Left ventricle myocardium inferior (tissue), 1 donor: ENCODE data around the gene PKP1. TPM values are rescaled to one million over a fixed set of nuclear protein-coding genes. Genes with fewer than 3 reads are reported as not detected.

ENCODE experiments used
- DNase-seq: peaks from one replicate; pipeline ENCODE4 v3.0.0-alpha.2; 2020
- H3K27ac ChIP-seq: fragments of 200-600 bp; replicated peaks from 2 replicates; pipeline ENCODE4 v1.8.0; 2021
- H3K27me3 ChIP-seq: fragments of 200-600 bp; 2 replicates; pipeline ENCODE4 v1.8.0; 2021; ENCODE audit warnings: low read depth
- H3K36me3 ChIP-seq: fragments of 200-600 bp; 2 replicates; pipeline ENCODE4 v1.8.0; 2021
- H3K4me1 ChIP-seq: fragments of 200-600 bp; 2 replicates; pipeline ENCODE4 v1.8.0; 2021
- H3K4me3 ChIP-seq: fragments of 200-600 bp; 2 replicates; pipeline ENCODE4 v1.8.0; 2021; ENCODE audit warnings: mild to moderate bottlenecking, moderate library complexity
- H3K9me3 ChIP-seq: fragments of 200-600 bp; replicated peaks from 2 replicates; pipeline ENCODE4 v1.8.0; 2021
- intact Hi-C: fragments of 100-400 bp; cut with micrococcal nuclease; formaldehyde crosslinking; loops from one replicate; pipeline ENCODE4 v1.11.0; 2022
- total RNA-seq: library from RNA; stranded (reverse); fragmentation: NEBNext Ultra II Directional; extraction: Animal tissue kit (Norgen Biotek cat#: 25700); gene quantifications from one replicate; pipeline ENCODE4 v1.2.1, GENCODE V29; 2021
- TF ChIP-seq, protein P1 (sequence below): fragments of 200-600 bp; IDR thresholded peaks from 2 replicates; pipeline ENCODE4 v1.8.0; 2021; ENCODE audit warnings: antibody characterized with exemption, mild to moderate bottlenecking, borderline replicate concordance
- donor health status: DM: no; HTN: yes; CAD: no; lungs with severe emphysema.

PKP1 gene
- total RNA-seq, 1 donor from 2014 or later = 0.38 TPM

DNA sequence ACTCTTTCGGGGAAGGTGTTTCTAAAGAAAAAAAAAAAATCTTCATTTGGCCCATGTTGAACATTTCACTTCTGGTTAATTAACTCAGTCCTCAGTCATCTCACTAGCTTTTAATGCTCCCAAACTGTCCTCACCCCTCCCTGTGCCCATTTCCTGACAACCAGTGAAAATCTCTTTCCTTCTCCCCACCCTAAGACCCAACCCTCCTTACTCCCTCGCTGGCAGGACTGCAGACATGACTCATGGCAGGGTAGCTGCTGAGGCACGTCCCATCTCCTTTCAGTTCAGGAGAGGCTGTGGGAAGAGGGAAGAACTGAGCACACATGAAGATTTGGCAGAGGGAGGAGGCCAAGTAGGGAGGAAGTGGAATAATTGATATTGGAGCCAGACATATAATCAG, 12.6 kb downstream of the PKP1 start:
- H3K27ac ChIP-seq = no peak overlapping the region
- H3K36me3 ChIP-seq = no peaks in the 10 kb centered on the region
- intact Hi-C loops = no loop called here
- H3K4me3 ChIP-seq = no peak overlapping the region
- H3K4me1 ChIP-seq = peaks cover 16% of the 10 kb centered on the region
- H3K27me3 ChIP-seq = peaks cover 31% of the 10 kb centered on the region
- H3K9me3 ChIP-seq = no peaks in the 10 kb centered on the region
- DNase-seq = no peak
- TF ChIP-seq, protein P1, sequence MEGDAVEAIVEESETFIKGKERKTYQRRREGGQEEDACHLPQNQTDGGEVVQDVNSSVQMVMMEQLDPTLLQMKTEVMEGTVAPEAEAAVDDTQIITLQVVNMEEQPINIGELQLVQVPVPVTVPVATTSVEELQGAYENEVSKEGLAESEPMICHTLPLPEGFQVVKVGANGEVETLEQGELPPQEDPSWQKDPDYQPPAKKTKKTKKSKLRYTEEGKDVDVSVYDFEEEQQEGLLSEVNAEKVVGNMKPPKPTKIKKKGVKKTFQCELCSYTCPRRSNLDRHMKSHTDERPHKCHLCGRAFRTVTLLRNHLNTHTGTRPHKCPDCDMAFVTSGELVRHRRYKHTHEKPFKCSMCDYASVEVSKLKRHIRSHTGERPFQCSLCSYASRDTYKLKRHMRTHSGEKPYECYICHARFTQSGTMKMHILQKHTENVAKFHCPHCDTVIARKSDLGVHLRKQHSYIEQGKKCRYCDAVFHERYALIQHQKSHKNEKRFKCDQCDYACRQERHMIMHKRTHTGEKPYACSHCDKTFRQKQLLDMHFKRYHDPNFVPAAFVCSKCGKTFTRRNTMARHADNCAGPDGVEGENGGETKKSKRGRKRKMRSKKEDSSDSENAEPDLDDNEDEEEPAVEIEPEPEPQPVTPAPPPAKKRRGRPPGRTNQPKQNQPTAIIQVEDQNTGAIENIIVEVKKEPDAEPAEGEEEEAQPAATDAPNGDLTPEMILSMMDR = no peak

DNA sequence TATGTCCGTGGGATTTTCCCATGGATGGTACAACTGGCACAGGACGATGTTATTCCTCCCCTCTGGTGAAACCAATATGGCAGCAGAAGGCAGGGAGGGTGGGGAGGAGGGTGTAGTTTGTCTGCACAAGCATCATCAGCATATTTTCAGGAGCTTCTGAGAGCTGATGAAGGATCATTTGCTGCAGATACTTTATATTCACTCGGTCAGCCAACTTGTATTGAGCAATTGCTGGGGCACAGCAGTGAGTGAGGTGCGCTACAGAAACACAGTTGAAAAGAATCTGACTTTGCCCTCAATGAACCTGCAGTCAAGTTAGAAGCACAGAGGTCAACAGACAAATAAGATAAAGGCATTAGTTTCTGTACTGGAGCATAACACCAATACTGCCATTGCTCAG, 13.0 kb downstream of the PKP1 start:
- H3K27ac ChIP-seq = no peak overlapping the region
- H3K4me3 ChIP-seq = no peak overlapping the region
- no peaks in the 10 kb centered on the region for H3K9me3 ChIP-seq
- peaks cover 26% of the 10 kb centered on the region for H3K27me3 ChIP-seq
- TF ChIP-seq, protein P1 = no peak
- DNase-seq = no peak
- peaks cover 16% of the 10 kb centered on the region for H3K4me1 ChIP-seq
- intact Hi-C loops = no loop called here
- H3K36me3 ChIP-seq = no peaks in the 10 kb centered on the region

DNA sequence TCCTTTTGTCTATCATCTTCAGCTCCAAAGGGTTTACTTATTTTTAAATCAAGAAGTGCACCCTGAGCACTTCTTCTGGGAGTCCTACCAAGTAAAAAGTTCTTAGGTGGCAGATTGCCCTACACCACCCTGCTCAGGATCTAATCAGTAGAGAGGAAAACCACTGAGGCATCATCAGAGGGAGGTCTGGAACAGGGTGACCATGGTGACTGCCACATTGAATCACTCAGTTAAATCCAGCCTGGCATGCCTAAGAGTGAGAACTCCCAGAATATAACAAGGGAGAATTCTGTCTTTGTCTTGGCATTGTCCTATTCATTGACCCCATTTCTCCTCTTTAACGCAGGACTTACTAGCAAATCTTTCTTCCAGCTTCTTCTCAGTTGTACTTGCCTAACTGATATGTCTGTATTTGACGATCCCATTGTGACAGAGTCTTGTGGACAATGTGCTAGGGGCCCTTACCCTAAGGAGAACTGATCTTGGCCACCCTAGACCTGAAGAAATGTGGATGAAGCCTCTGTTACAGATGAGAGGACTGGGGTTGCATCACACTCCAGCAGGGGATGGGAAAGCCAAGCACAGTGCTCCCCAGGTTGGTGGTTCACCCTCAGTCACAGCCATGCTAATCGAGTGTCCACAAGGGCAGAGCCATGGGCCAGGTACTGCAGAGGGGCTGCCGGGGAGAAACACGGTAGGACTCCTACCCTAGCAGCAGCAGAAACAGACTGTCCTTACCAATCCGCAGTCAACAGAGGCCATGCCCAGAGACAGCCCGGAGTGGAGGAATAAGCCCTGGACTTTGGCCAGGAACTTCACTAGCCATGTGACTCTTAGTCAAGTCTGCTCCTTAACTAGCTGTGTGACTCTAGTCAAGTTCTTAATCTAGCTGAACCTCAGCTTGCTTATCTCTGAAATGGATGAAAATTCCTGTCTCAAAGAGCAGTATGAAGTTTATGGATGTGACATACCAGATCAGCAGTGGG, 15.4 kb downstream of the PKP1 start:
- Histone ChIP-seq H3K9me3 (no peaks in the 10 kb centered on the region), H3K4me3 (no peak overlapping the region), H3K4me1 (peaks cover 16% of the 10 kb centered on the region), H3K27ac (no peak overlapping the region), H3K27me3 (peaks cover 3% of the 10 kb centered on the region), H3K36me3 (no peaks in the 10 kb centered on the region)
- DNase-seq = no peak
- intact Hi-C loops = no loop called here
- TF ChIP-seq, protein P1 = no peak

DNA sequence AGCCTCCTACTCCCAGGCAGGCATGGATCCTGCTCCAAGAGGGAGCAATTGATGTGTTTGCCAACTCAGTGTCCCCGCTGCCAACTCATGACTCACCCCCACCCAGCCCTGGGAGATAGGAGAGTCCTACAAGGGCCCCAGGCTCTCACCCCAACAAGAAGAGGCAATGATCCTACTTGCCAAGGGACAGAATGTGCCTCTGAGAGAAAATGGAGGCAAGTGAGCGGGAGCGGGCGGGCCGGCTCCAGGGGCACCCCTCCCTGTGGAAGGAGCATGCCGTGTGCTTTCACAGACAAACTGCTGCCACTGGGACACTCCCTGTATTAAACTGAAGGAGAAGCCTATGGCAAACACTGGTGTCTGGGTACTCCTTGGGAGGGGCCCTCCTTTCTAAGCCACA, 16.7 kb downstream of the PKP1 start:
- no peaks in the 10 kb centered on the region for H3K36me3 ChIP-seq
- peak; percentile 37 for DNase-seq
- intact Hi-C loops = no loop called here

DNA sequence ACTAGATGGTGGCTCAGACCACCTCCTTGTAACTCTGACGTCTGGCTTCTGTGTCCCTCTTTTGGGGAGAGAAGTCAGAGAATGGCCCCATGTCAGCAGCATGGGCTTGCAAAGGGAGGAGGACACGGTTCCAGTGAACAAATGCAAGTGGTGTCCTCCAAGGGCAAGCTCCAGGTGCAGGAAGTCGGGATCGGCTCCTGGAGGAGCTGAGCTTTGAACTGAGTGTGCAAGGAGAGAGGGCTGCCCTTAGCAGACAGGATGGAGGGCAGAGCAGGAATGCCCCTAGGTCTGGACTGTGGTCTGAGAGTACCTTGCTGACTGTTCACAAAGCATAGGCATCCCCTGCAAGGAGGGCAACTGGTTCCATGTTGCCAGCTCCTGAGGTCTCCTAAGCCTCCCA, 17.3 kb downstream of the PKP1 start:
- no peak for DNase-seq
- TF ChIP-seq, protein P1 = no peak
- Histone ChIP-seq H3K36me3 (no peaks in the 10 kb centered on the region), H3K4me3 (no peak overlapping the region), H3K27ac (no peak overlapping the region), H3K9me3 (no peaks in the 10 kb centered on the region), H3K27me3 (peaks cover 5% of the 10 kb centered on the region), H3K4me1 (peaks cover 16% of the 10 kb centered on the region)
- intact Hi-C loops = no loop called here

More for the DNA sequence above, 16.7 kb downstream of the PKP1 start:
- H3K4me1 ChIP-seq = peaks cover 16% of the 10 kb centered on the region
- TF ChIP-seq, protein P1 = no peak
- H3K27me3 ChIP-seq = peaks cover 5% of the 10 kb centered on the region
- H3K4me3 ChIP-seq = no peak overlapping the region
- H3K9me3 ChIP-seq = no peaks in the 10 kb centered on the region
- H3K27ac ChIP-seq = no peak overlapping the region
